GM10266 (cell line): ENCODE results near the gene RRH.
"Not testable (repeated sequence)": the region's sequence is repeated elsewhere in the genome, so short reads cannot be mapped to it uniquely, and the experiment has no call there.

Experiments used
- DNase-seq: peaks from one replicate; pipeline ENCODE4 v3.0.0; 2012; ENCODE audit errors: extremely low spot score
- TF ChIP-seq, protein P1 (sequence below): IDR thresholded peaks from 2 replicates; pipeline ENCODE4 v1.5.1; 2012; ENCODE audit warnings: mild to moderate bottlenecking, low read depth; ENCODE audit not compliant: control insufficient read depth, insufficient read depth; ENCODE audit errors: missing control alignments

RRH gene

DNA sequence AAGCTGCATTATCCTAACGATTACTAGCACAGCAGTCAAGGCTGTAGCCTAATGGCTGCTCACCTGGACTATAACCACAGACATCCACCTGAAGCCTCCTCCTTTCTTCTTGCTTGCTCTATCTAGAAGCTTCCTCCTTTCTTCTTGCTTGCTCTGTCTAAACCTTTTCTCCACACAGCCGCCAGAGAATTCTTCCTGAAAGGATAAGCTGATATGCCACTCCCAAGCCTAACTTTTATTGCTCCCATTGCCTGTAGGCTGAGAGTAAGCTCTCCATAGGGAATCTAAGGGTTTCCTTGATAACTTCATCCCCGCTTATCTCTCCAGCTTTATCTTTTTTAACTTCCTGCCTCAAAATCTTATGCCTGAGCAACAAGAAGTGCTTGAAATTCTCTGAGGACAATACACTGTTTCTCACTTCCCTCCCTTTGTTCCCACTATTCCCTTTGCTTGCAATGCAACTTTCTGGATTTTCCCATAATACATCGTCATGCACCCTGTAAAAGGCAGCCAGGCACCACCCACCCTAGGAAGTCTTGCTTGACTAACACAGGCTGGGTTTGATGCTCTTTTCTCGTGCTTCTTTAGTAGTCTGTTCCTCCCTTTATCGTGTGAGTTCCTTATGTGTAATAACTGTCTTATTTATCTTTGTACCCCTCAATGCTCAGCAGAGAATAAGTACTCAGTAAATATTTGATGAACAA lies 18.8 kb downstream of the RRH start:
- TF ChIP-seq, protein P1, sequence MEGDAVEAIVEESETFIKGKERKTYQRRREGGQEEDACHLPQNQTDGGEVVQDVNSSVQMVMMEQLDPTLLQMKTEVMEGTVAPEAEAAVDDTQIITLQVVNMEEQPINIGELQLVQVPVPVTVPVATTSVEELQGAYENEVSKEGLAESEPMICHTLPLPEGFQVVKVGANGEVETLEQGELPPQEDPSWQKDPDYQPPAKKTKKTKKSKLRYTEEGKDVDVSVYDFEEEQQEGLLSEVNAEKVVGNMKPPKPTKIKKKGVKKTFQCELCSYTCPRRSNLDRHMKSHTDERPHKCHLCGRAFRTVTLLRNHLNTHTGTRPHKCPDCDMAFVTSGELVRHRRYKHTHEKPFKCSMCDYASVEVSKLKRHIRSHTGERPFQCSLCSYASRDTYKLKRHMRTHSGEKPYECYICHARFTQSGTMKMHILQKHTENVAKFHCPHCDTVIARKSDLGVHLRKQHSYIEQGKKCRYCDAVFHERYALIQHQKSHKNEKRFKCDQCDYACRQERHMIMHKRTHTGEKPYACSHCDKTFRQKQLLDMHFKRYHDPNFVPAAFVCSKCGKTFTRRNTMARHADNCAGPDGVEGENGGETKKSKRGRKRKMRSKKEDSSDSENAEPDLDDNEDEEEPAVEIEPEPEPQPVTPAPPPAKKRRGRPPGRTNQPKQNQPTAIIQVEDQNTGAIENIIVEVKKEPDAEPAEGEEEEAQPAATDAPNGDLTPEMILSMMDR: no peak
- DNase-seq: no peak

DNA sequence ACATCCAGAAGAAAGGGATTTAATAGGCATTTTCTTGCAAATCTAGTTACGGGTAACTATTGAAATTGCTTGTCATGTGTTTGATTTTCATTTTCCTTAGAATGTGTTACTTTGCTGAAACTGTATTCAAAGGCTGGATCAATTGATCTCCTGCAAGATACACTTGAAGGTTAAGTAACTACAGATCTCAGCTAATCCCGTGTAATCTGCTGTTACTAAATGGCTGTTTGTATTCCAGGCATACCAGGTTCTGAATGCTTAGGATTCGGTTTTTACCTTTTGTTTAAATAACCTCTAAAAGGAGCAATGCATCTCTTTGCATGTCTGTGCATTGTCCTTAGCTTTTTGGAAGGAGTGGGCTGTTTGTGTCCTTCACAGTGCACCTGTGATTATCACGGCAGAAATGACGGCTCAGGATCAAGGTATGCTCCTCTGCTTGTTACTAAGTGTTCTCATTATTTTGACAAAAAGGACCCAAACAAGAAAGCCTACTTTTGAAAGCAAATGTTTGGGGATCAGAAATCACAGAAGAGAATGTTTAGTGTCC lies 20.2 kb downstream of the RRH start, which contains the start of gene LRIT3:
Gene LRIT3 (plus strand): TSS at position 212 of the 547 bp plus-strand sequence. CDS start 95 bp downstream, at position 307.
- TF ChIP-seq, protein P1: no peak
- no peak for DNase-seq

DNA sequence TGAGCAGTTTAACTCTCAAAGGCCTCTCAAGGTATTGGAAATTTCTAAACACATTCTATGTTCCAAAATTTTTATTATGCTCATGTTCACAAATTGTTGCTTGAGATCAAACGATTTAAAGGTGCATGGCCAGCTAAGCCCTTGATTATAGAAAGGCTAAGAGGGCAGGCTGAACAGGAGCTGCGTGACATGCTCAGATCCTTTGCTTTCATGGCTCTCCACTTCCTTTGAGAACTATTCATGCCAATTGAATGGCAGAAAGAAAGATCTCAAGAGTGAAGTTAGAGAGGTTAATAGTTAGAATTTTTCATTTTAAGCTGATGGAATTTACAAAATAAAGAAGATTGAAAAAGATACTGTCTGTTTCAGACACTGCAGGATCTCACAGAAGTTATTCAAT lies 20.7 kb downstream of the RRH start:
- DNase-seq: no peak
- TF ChIP-seq, protein P1: no peak

DNA sequence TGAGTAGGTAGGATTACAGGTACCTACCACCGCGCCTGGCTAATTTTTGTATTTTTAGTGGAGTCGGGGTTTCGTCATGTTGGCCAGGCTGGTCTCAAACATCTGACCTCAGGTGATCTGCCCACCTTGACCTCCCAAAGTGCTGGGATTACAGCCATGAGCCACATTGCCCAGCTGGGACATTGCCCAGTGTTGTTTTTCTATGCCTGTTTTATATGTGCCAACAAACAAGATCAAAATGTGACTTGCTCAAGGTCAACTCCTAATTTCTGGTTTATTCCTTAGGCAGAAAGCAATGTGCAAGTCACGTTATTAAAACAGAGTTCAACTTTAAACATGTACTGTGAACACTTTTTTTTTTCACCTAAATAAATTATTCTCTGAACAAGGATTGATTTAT lies 22.8 kb downstream of the RRH start:
- TF ChIP-seq, protein P1: no peak
- no peak for DNase-seq

DNA sequence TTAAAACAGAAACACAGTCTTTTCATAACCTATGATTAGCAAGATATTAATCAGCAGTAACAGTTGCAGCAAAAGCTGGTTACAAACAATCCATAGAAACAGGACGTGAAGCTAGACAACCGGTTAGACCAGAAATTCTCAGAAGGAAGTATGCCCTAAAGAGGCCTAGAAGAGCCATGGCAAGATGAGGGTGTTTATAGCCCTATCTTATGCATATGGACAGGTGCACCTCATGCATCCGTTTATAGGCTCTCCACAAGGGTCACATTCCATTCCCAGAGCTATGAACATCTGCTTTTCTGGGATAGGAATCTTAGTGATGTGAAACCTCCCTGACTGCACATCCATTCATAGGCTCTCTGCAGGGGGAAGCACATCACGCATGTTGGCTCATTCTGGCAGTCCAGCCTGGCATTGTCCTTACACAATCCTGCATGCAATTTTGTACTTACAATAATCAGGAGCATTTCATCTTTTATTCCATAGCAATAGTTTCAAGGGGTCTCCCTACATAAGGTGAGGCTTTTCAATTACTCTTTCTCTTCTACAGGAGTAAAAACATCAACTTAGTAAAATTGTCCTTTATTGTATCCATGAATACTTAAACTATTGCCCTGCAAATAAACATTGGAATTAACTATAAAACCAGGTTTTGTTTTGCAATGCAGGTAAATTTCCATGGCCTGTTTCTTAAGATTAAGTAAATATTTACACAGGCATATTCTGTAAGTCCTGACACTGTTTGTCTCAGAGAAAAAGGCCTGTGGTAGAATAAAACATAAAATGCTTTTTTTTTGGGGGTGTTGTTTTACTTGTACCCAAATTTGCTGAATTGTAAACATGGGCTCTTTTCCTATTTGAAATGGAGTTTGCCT lies 31.9 kb downstream of the RRH start:
- not testable (repeated sequence) for DNase-seq

DNA sequence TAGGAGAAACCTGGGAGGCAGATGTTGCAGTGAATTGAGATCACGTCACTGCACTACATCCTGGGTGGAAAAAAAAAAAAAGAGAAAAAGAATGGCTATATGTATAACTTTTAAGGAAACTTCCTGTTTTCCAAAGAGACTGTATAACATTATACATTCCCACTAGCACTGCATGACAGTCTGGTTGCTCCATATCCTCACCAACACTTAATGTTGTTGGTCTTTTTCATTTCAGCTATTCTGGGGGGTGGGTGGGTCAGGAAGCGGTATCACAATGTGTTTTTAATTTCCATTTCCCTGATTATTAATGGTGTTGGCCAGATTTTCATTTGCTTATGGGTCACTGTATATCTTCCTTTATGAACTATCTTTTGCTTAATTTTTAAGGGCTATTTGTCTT lies 33.5 kb downstream of the RRH start:
- no peak for DNase-seq
- TF ChIP-seq, protein P1: no peak

DNA sequence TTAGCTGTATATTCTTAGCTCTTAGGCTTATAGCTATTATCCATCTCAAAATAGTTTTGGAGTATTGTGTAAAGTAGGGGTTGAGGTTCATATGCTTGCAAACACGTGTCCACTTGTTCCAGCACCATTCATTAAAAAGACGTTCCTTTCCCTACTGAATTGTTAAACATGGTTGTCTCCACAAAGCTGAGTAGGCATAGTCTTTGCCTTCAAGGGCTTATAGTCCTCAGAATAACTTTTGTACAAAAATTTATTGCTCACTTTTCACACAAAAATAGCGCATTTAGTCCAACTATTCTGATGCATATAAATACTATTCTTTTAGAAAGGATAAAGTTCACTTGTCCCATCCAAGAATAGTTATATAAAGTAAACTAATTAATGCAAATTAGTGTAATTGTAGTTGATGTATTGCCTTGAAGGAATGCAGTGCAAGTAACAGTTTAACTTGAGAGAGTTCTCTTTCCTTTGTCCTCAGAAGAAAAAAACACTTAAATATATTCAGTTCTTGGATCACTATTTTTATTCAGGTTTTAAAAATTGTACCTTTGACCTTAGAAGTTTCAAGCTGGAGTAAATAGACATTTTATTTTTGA lies 34.2 kb downstream of the RRH start:
- TF ChIP-seq, protein P1: no peak
- no peak for DNase-seq
